ENCODE results near the gene ZNF362. TPM values are rescaled to one million over a fixed set of nuclear protein-coding genes. Genes with fewer than 3 reads are reported as not detected.
"Not testable (repeated sequence)": the region's sequence is repeated elsewhere in the genome, so short reads cannot be mapped to it uniquely, and the experiment has no call there.

Gene ZNF362
- 10 to 100 TPM; 47.4 to 53.7 (median 50.4) TPM for polyA plus RNA-seq (ENCODE audit: insufficient read length in 3 of 3)

- DNase-seq (ENCODE audit: low read depth in 3 of 3, low spot score in 2 of 3) = no peak
Measured at GRCh38 chr1:33256471-33257206, at the start of gene ZNF362. Gene ZNF362, plus strand, starts transcription at chr1:33256492. Its CDS starts 14,083 bp downstream, at chr1:33270575.

- DNase-seq (ENCODE audit: low read depth in 3 of 3, low spot score in 2 of 3) = no peak
Measured at GRCh38 chr1:33211972-33212371, 44.3 kb upstream of the ZNF362 start.

- no peak for DNase-seq (ENCODE audit: low read depth in 3 of 3, low spot score in 2 of 3)
Measured at GRCh38 chr1:33219886-33220661, 36.2 kb upstream of the ZNF362 start.

GRCh38 chr1:33220676-33221384 is 35.5 kb upstream of the ZNF362 start:
- no peak for DNase-seq (ENCODE audit: low read depth in 3 of 3, low spot score in 2 of 3)

DNA sequence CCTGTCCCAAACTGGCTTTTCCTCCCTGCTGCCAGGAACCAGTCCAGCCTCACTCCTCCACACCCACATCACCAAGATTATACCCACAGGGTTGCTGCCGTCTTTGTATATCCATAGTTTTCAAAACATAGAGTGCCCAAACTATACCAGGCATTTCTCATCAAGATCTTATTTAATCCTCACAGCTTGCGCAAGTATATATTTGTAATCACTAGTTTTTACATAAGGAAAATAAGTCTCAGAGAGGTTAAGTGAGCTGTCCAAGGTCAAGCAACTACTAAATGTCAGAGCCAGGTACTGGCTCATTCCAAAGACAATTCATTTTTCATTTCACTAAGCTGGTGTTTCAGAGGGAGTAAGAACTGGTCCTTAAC is 34.9 kb upstream of the ZNF362 start:
- no peak for DNase-seq (ENCODE audit: low read depth in 3 of 3, low spot score in 2 of 3)

DNA sequence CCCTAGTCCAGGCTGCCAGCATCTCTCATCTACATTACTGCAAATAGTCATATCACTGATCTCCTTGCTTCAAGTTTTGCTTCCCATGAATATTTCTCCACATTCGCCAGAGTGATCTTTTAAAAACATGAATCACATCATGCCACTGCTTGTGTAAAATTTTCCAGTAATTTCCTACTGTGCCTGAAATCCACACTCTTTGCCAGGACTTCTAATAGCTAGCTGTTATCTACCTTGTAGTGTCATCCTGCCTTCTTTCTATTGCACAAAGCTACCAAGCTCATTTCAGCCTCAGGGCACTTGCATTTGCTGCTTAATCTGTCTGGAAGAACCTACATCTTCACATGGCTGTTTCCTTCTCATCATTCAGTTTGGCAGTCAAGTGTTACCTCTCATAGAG is 33.9 kb upstream of the ZNF362 start:
- no peak for DNase-seq (ENCODE audit: low read depth in 3 of 3, low spot score in 2 of 3)

GRCh38 chr1:33224166-33224707 is 32.1 kb upstream of the ZNF362 start:
- DNase-seq (ENCODE audit: low read depth in 3 of 3, low spot score in 2 of 3) = no peak

DNA sequence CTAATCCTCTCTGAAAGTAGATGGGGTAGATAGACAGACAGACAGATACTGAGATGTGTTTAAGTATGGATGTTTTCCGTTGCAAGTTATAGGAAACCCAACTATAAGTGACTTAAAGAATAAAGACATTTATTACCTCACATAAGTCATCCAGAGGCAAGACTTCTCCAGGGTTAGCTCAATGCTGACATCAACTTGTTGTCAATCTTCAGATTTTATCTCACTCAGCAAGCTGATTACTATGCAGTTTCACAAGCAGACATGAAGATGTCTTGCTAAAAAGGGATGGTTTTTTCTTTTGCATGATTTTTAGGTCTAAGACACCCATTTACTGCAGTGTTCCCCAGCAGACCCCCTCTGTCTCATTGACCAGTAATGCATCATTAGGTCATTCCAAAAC is 30.7 kb upstream of the ZNF362 start:
- DNase-seq (ENCODE audit: low read depth in 3 of 3, low spot score in 2 of 3) = no peak

GRCh38 chr1:33228935-33229487 is 27.3 kb upstream of the ZNF362 start:
- no peak for DNase-seq (ENCODE audit: low read depth in 3 of 3, low spot score in 2 of 3)

GRCh38 chr1:33231166-33231565 is 25.1 kb upstream of the ZNF362 start:
- no peak for DNase-seq (ENCODE audit: low read depth in 3 of 3, low spot score in 2 of 3)

GRCh38 chr1:33232716-33233115 is 23.6 kb upstream of the ZNF362 start:
- no peak for DNase-seq (ENCODE audit: low read depth in 3 of 3, low spot score in 2 of 3)

- no peak for DNase-seq (ENCODE audit: low read depth in 3 of 3, low spot score in 2 of 3)
Measured at GRCh38 chr1:33234131-33234530, 22.2 kb upstream of the ZNF362 start.

DNA sequence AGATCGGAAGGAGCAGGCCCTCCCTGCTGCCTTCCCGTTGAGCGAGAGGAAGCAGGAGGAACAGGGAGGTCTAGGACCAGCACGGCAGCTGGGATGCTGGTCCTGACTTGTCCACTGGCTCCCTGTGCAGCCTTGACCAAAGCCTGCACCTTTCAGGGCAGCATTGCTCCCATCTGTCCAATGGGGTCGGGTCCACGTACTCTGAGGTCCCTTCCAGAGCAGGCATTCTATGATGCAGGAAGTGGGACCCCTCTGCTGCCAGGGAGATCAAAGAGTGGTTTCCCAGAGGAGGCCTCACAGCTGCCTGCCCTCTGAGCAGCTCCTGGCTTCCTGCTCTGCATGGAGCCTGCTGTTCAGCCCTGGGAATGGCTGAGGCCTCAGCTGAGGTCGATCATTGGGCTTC is 21.7 kb upstream of the ZNF362 start:
- no peak for DNase-seq (ENCODE audit: low read depth in 3 of 3, low spot score in 2 of 3)

DNA sequence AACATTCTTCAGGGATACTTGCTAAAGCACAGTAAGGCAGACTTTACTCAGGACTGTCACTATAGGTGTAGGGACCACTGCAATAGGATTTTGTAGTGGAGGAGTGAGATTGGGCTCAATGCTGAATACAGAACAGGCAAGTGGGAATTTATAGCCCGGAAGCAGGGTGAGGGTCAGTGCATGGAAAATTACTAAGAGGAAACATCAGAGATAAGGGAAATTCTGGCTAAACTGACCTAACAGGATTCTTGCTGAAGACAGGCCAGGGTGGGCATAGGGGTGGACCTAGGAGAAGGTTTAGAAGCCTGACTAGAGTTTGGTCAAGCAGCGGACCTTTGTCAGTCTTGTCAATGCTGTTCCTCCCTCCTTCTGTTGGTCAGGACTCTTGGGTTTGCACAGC is 20.8 kb upstream of the ZNF362 start:
- DNase-seq (ENCODE audit: low read depth in 3 of 3, low spot score in 2 of 3) = no peak

DNA sequence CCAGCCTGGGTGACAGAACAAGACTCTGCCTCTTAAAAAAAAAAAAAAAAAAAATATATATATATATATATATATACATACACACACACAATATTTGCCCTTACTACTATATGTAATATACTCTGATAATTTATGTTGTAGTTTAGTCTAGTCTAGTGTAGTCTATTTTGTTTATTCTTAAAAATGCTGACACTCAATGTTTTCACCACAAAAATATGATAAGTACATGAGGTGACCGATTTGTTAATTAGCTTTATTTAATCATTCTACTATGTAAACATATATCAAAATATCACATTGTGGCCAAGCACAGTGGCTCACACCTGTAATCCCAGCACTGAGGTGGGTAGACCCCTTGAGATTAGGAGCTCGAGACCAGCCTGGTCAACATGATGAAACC is 19.8 kb upstream of the ZNF362 start:
- no peak for DNase-seq (ENCODE audit: low read depth in 3 of 3, low spot score in 2 of 3)

GRCh38 chr1:33237579-33237978 is 18.7 kb upstream of the ZNF362 start:
- no peak for DNase-seq (ENCODE audit: low read depth in 3 of 3, low spot score in 2 of 3)

GRCh38 chr1:33238194-33238724 is 18.0 kb upstream of the ZNF362 start:
- DNase-seq (ENCODE audit: low read depth in 3 of 3, low spot score in 2 of 3) = not testable (repeated sequence)

- not testable (repeated sequence) for DNase-seq (ENCODE audit: low read depth in 3 of 3, low spot score in 2 of 3)
Measured at GRCh38 chr1:33239410-33239809, 16.9 kb upstream of the ZNF362 start.

- DNase-seq (ENCODE audit: low read depth in 3 of 3, low spot score in 2 of 3) = no peak
Measured at GRCh38 chr1:33241866-33242265, 14.4 kb upstream of the ZNF362 start.

GRCh38 chr1:33242652-33243051 is 13.6 kb upstream of the ZNF362 start:
- no peak for DNase-seq (ENCODE audit: low read depth in 3 of 3, low spot score in 2 of 3)

Measured in right renal cortex interstitium (tissue), 3 donors.